ENCODE measurements around the gene CALML4.
"Not testable (repeated sequence)": the region's sequence is repeated elsewhere in the genome, so short reads cannot be mapped to it uniquely, and the experiment has no call there.

CALML4 gene

GRCh38 chr15:68229386-68230156 is 24.4 kb upstream of the CALML4 start, which contains the start of gene CLN6:
CLN6 (minus strand) TSS chr15:68229728; CDS start chr15:68229584, 144 bp downstream.
- H3K9me3 ChIP-seq (ENCODE audit: severe bottlenecking), result no peaks in the 10 kb centered on the region
- H3K27ac ChIP-seq (ENCODE audit: poor library complexity, severe bottlenecking), result peak within 1 kb of the TSS; percentile 53

GRCh38 chr15:68228971-68229385 is 23.8 kb upstream of the CALML4 start:
- peak; percentile 67 for DNase-seq (ENCODE audit: low spot score)
- Histone ChIP-seq H3K27ac (ENCODE audit: poor library complexity, severe bottlenecking) (peak overlapping the region; percentile 53), H3K4me3 (ENCODE audit: severe bottlenecking) (peak overlapping the region; percentile 80), H3K27me3 (ENCODE audit: insufficient read depth, poor library complexity, severe bottlenecking) (no peaks in the 10 kb centered on the region), H3K4me1 (ENCODE audit: insufficient read depth, poor library complexity, severe bottlenecking) (no peaks in the 10 kb centered on the region), H3K9me3 (ENCODE audit: severe bottlenecking) (no peaks in the 10 kb centered on the region), H3K36me3 (ENCODE audit: low read depth) (0 out of 2 replicates have a peak, but pooled peaks cover 3% of the 10 kb centered on the region)
- no peak for TF ChIP-seq CTCF (IDR thresholded peaks at IDR 0.05; ENCODE audit: poor library complexity, severe bottlenecking)
- peak; percentile 8; the same call in 2 of the 3 replicates for ATAC-seq (ENCODE audit: low read depth)

More at GRCh38 chr15:68229386-68230156, 24.4 kb upstream of the CALML4 start, which contains the start of gene CLN6:
- ATAC-seq (ENCODE audit: low read depth) (peak; percentile 88), DNase-seq (ENCODE audit: low spot score) (peak; percentile 89)
- TF ChIP-seq CTCF (IDR thresholded peaks at IDR 0.05; ENCODE audit: poor library complexity, severe bottlenecking), result no peak
- Histone ChIP-seq H3K27me3 (ENCODE audit: insufficient read depth, poor library complexity, severe bottlenecking) (no peaks in the 10 kb centered on the region), H3K4me3 (ENCODE audit: severe bottlenecking) (peak within 1 kb of the TSS; percentile 80), H3K36me3 (ENCODE audit: low read depth) (0 out of 2 replicates have a peak, but pooled peaks cover 3% of the 10 kb centered on the region), H3K4me1 (ENCODE audit: insufficient read depth, poor library complexity, severe bottlenecking) (no peaks in the 10 kb centered on the region)

GRCh38 chr15:68228143-68228970 is 23.2 kb upstream of the CALML4 start:
- H3K27ac ChIP-seq (ENCODE audit: poor library complexity, severe bottlenecking), result peak overlapping the region; percentile 53
- peak; percentile 38 for DNase-seq (ENCODE audit: low spot score)
- H3K4me1 ChIP-seq (ENCODE audit: insufficient read depth, poor library complexity, severe bottlenecking), result no peaks in the 10 kb centered on the region
- no peaks in the 10 kb centered on the region for H3K27me3 ChIP-seq (ENCODE audit: insufficient read depth, poor library complexity, severe bottlenecking)
- no peak for TF ChIP-seq CTCF (IDR thresholded peaks at IDR 0.05; ENCODE audit: poor library complexity, severe bottlenecking)
- 0 out of 2 replicates have a peak, but pooled peaks cover 3% of the 10 kb centered on the region for H3K36me3 ChIP-seq (ENCODE audit: low read depth)
- no peaks in the 10 kb centered on the region for H3K9me3 ChIP-seq (ENCODE audit: severe bottlenecking)
- H3K4me3 ChIP-seq (ENCODE audit: severe bottlenecking), result peak overlapping the region; percentile 80
- peak; percentile 1; the same call in 2 of the 3 replicates for ATAC-seq (ENCODE audit: low read depth)

- TF ChIP-seq CTCF (IDR thresholded peaks at IDR 0.05; ENCODE audit: poor library complexity, severe bottlenecking), result no peak
- H3K4me1 ChIP-seq (ENCODE audit: insufficient read depth, poor library complexity, severe bottlenecking), result no peaks in the 10 kb centered on the region
- H3K27ac ChIP-seq (ENCODE audit: poor library complexity, severe bottlenecking), result no peak overlapping the region
- ATAC-seq (ENCODE audit: low read depth), result no peak
- no peaks in the 10 kb centered on the region for H3K9me3 ChIP-seq (ENCODE audit: severe bottlenecking)
- 0 out of 2 replicates have a peak, but pooled peaks cover 3% of the 10 kb centered on the region for H3K36me3 ChIP-seq (ENCODE audit: low read depth)
- peak overlapping the region; percentile 80 for H3K4me3 ChIP-seq (ENCODE audit: severe bottlenecking)
- H3K27me3 ChIP-seq (ENCODE audit: insufficient read depth, poor library complexity, severe bottlenecking), result no peaks in the 10 kb centered on the region
- peak; percentile 43 for DNase-seq (ENCODE audit: low spot score)
Measured at GRCh38 chr15:68227643-68228142, 22.6 kb upstream of the CALML4 start.

- H3K27me3 ChIP-seq (ENCODE audit: insufficient read depth, poor library complexity, severe bottlenecking); DNase-seq (ENCODE audit: low spot score); H3K27ac ChIP-seq (ENCODE audit: poor library complexity, severe bottlenecking); H3K4me3 ChIP-seq (ENCODE audit: severe bottlenecking); H3K9me3 ChIP-seq (ENCODE audit: severe bottlenecking); ATAC-seq (ENCODE audit: low read depth); H3K4me1 ChIP-seq (ENCODE audit: insufficient read depth, poor library complexity, severe bottlenecking); H3K36me3 ChIP-seq (ENCODE audit: low read depth): not testable (repeated sequence)
Measured at GRCh38 chr15:68225442-68225841, 20.3 kb upstream of the CALML4 start.

All from RWPE2 (cell line).